HepG2 (cell line): ENCODE measurements around the gene CCDC167. TPM values are rescaled to one million over a fixed set of nuclear protein-coding genes. Genes with fewer than 3 reads are reported as not detected.

ENCODE experiments used
- ATAC-seq: fragments of 200-7000 bp; cut with Tn5 transposase; 3 replicates; pipeline ENCODE4 v1.9.1; 2020; ENCODE audit warnings: mild to moderate bottlenecking, moderate library complexity
- BruUV-seq: library from RNA; stranded (reverse); fragments of 400-500 nt; replicated peaks from 2 replicates; lab custom pipeline; 2021; lab: Mats Ljungman, UMichigan
- CTCF ChIA-PET: fragments of 300-600 bp; formaldehyde crosslinking; extraction: SDS; loops from one replicate; lab custom pipeline; 2021; ENCODE audit warnings: low total read pairs, inconsistent platforms, low intra/inter-chr PET ratio; lab: Yijun Ruan, JAX
- POLR2A ChIA-PET: fragments of 350-600 bp; sonication (Branson Sonifier 250); formaldehyde crosslinking; loops from one replicate; lab custom pipeline; 2020; ENCODE audit warnings: antibody characterized with exemption, inconsistent platforms; lab: Yijun Ruan, JAX
- DNase-seq: peaks from one replicate; pipeline ENCODE4 v3.0.0-alpha.2; 2015; ENCODE audit warnings: low spot score
- FAIRE-seq: peaks from 3 replicates; lab custom pipeline; 2011; peaks lifted over from hg19 to GRCh38; lab: Jason Lieb, UNC
- H2AFZ ChIP-seq: one replicate; pipeline ENCODE4 v1.6.1; 2011; ENCODE audit warnings: low read length, inconsistent platforms
- H3K27ac ChIP-seq: fragments of 300-600 bp; 3 replicates; pipeline ENCODE4 v1.8.0; 2011; ENCODE audit warnings: mixed run types, mild to moderate bottlenecking, mixed read lengths, low read length, inconsistent platforms; ENCODE audit not compliant: insufficient read depth; ENCODE audit errors: extremely low read length
- H3K27me3 ChIP-seq, 2 experiments: fragments of 200-600 bp in 1 of 2; 2 replicates in 1 of 2; 3 replicates in 1 of 2; pipeline versions ENCODE4 v1.6.0 to v1.8.0; 2011; ENCODE audit warnings: low read length in 2 of 2, mild to moderate bottlenecking in 2 of 2, moderate library complexity in 2 of 2, inconsistent platforms in 1 of 2; ENCODE audit not compliant: insufficient read depth in 2 of 2, control insufficient read depth in 1 of 2
- H3K36me3 ChIP-seq, 2 experiments: fragments of 200-600 bp in 1 of 2; replicated peaks in 1 of 2; 2 replicates in 1 of 2; 3 replicates in 1 of 2; pipeline versions ENCODE4 v1.5.1 to v1.8.0; 2011; ENCODE audit warnings: low read length in 2 of 2, inconsistent platforms in 1 of 2; ENCODE audit not compliant: insufficient read depth in 2 of 2, control insufficient read depth in 1 of 2
- H3K4me1 ChIP-seq: 2 replicates; pipeline ENCODE4 v1.5.1; 2012; ENCODE audit warnings: low read length, inconsistent platforms; ENCODE audit not compliant: insufficient read depth
- H3K4me2 ChIP-seq: 2 replicates; pipeline ENCODE4 v1.6.0; 2011; ENCODE audit warnings: low read depth, low read length, inconsistent platforms
- H3K4me3 ChIP-seq, 3 experiments: fragments of 200-600 bp in 1 of 3; sonication (generic), shearing (Covaris generic) in 1 of 3; replicated peaks in 1 of 3; 2 replicates each; pipeline ENCODE4 v1.5.1; 2011 to 2016; ENCODE audit warnings: low read length in 3 of 3, inconsistent platforms in 2 of 3, low read depth in 2 of 3, mild to moderate bottlenecking in 2 of 3, control low read depth in 1 of 3, mixed read lengths in 1 of 3; ENCODE audit not compliant: insufficient read depth in 1 of 3
- H3K79me2 ChIP-seq: one replicate; pipeline ENCODE4 v1.6.1; 2011; ENCODE audit warnings: low read length, inconsistent platforms; ENCODE audit not compliant: insufficient read depth
- H3K9ac ChIP-seq: 2 replicates; pipeline ENCODE4 v1.6.0; 2011; ENCODE audit warnings: mild to moderate bottlenecking, low read depth, low read length, inconsistent platforms; ENCODE audit not compliant: insufficient read depth
- H3K9me3 ChIP-seq: 2 replicates; pipeline ENCODE4 v1.5.1; 2012; ENCODE audit warnings: mild to moderate bottlenecking, low read length
- H4K20me1 ChIP-seq: 2 replicates; pipeline ENCODE4 v1.6.0; 2011; ENCODE audit warnings: inconsistent platforms, mild to moderate bottlenecking, low read length, moderate library complexity; ENCODE audit not compliant: insufficient read depth
- GPN1 ChIP-seq: sonication (generic); formaldehyde crosslinking; IDR thresholded peaks from 2 replicates; pipeline ENCODE4 v1.5.1; 2020; ENCODE audit warnings: missing genetic modification reagents, borderline replicate concordance
- RBAK ChIP-seq: sonication (generic); formaldehyde crosslinking; IDR thresholded peaks from 2 replicates; pipeline ENCODE4 v1.5.1; 2020; ENCODE audit warnings: mild to moderate bottlenecking, missing genetic modification reagents
- RBM22 ChIP-seq: fragments of 200-400 bp; formaldehyde crosslinking; optimal IDR thresholded peaks from 2 replicates; pipeline ENCODE3; 2017; ENCODE audit warnings: mild to moderate bottlenecking, low read length, moderate library complexity
- WGBS: methylation state at CpG from one replicate; pipeline ENCODE4 v1.1.6; 2017; ENCODE audit warnings: low lambda C conversion rate; 5-methylcytosine and 5-hydroxymethylcytosine counted together
- in situ Hi-C: cut with HindIII; loops from 2 replicates; pipeline ENCODE4 v1.10.0; 2017; ENCODE audit warnings: low pct_unique_long_range_greater_than_20kb; ENCODE audit not compliant: extremely low pct_ligation_motif_present
- intact Hi-C: fragments of 100-400 bp; cut with micrococcal nuclease; formaldehyde crosslinking; loops from one replicate; pipeline ENCODE4 v1.10.0; 2022; ENCODE audit not compliant: unreplicated experiment
- polyA plus RNA-seq, 8 experiments: library from polyadenylated mRNA; depleted of rRNA in 3 of 8; stranded (reverse) in 7 of 8; unstranded in 1 of 8; fragments of >200 nt; fragmentation: Illumina TruSeq in 4 of 8; extraction: Trizol in 4 of 8; gene quantifications; 2 replicates each; pipeline versions ENCODE4 v1.2.1 to v1.2.3, GENCODE V29; 2011 to 2016; ENCODE audit warnings: low read depth in 4 of 8, missing spikeins in 1 of 8, mixed read lengths in 1 of 8; ENCODE audit not compliant: insufficient read depth in 1 of 8
- total RNA-seq, 5 experiments: library from RNA; depleted of rRNA; stranded (reverse); fragments of >200 nt; fragmentation: Illumina TruSeq; extraction: Trizol; gene quantifications; 2 replicates each; pipeline ENCODE4 v1.2.3, GENCODE V29; 2016; ENCODE audit warnings: low read depth in 1 of 5

The CCDC167 gene
- total and polyA plus RNA-seq, 2 of the 13 experiments (the other 11 are each of a cell fraction or from before 2014, with no cell fraction given), result 48.4 to 66.8 TPM

DNA sequence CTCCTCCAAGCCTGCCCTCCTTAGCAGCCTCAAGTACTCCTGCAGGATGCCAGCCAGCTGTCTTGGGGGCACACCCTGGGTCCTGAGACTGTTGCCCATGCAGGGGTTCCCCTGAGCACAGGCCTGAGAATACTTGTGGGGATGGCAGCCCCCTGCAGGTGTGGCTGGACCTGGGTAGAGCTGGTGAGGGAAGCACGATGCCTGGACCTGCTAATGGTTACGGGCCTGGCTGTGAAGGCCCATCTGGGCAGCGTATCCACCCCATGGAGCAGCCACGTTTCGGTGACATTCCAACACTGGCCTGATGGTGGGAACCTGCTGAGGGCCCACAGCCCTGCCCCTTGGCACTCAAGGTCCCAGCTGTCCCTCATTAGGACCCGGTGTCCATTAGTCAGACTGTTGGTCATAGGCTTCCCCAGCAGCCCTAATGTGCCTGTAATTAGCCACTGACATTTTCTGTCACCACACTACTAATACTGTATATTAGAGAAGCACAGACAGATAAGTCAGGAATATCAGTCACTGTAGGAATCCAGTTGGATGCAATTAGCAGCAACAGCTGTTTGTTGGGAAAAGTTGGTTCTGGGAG, 20.3 kb downstream of the CCDC167 start (continued):
- peak; percentile 3 for TF ChIP-seq RBM22

- H3K9ac ChIP-seq, result no peak overlapping the region
- TF ChIP-seq GPN1 (CRISPR knock-in tag) (no peak), RBM22 (peak; percentile 4)
- H4K20me1 ChIP-seq, result no peaks in the 10 kb centered on the region
- no peaks in the 10 kb centered on the region for H3K9me3 ChIP-seq
- no peak overlapping the region for H2AFZ ChIP-seq
- intact Hi-C loops, result no loop called here
- no peak overlapping the region for H3K27ac ChIP-seq
- 97% methylated on average over 7 of the region's 7 CpGs for WGBS
- H3K4me3 ChIP-seq, result no peak overlapping the region
- in situ Hi-C loops, result no loop called here
- no peaks in the 10 kb centered on the region for H3K27me3 ChIP-seq
- no peak for ATAC-seq
- H3K79me2 ChIP-seq, result no peaks in the 10 kb centered on the region
- no TSS peak for BruUV-seq
- CTCF ChIA-PET, result no interaction called here
- no peak overlapping the region for H3K4me2 ChIP-seq
- POLR2A ChIA-PET, result no interaction called here
- peaks cover 47 to 88% of the 10 kb centered on the region in 2 experiments for H3K36me3 ChIP-seq
- no peak for DNase-seq
- H3K4me1 ChIP-seq, result no peaks in the 10 kb centered on the region
- FAIRE-seq, result no peak
These were observed 20.9 kb downstream of the CCDC167 start for GRCh38 chr6:37478827-37479226.

GRCh38 chr6:37477656-37478435, 21.8 kb downstream of the CCDC167 start:
- Histone ChIP-seq H3K27ac (no peak overlapping the region), H3K9ac (no peak overlapping the region), H4K20me1 (no peaks in the 10 kb centered on the region), H3K4me1 (no peaks in the 10 kb centered on the region), H3K9me3 (no peaks in the 10 kb centered on the region), H3K27me3 (no peaks in the 10 kb centered on the region), H3K36me3 (peaks cover 48 to 88% of the 10 kb centered on the region in 2 experiments), H3K4me2 (no peak overlapping the region), H3K79me2 (no peaks in the 10 kb centered on the region), H2AFZ (no peak overlapping the region), H3K4me3 (no peak overlapping the region)
- ChIA-PET CTCF (no interaction called here), POLR2A (no interaction called here)
- FAIRE-seq (no peak), ATAC-seq (no peak), DNase-seq (no peak)
- intact Hi-C loops, result no loop called here
- BruUV-seq, result no TSS peak
- in situ Hi-C loops, result no loop called here
- 89% methylated on average over 18 of the region's 18 CpGs for WGBS
- TF ChIP-seq RBAK, result no peak
